Measurements from ENCODE around the gene DENR.
A peak's percentile ranks its signal among the peaks of the same experiment; 100 is the strongest.
"Not testable (repeated sequence)": the region's sequence is repeated elsewhere in the genome, so short reads cannot be mapped to it uniquely, and the experiment has no call there.

GRCh38 chr12:122710341-122710740, 42.3 kb upstream of the DENR start:
- TF ChIP-seq GATA3 (IDR thresholded peaks at IDR 0.05; ENCODE audit: low read depth, low read length) = not testable (repeated sequence)
- 0 out of 2 replicates have a peak, but pooled peaks have one; percentile 13 for TF ChIP-seq GATA2 (IDR thresholded peaks at IDR 0.05; ENCODE audit: low read depth, low read length)

Measured in SH-SY5Y (cell line).